Upper lobe of left lung (tissue), 6 donors: ENCODE data around the gene CYLD. TPM values are rescaled to one million over a fixed set of nuclear protein-coding genes. Genes with fewer than 3 reads are reported as not detected.

Experiments used
- ATAC-seq, 2 donors: fragments of 200-7000 bp; cut with Tn5 transposase; one replicate each; pipeline ENCODE4 v1.9.1; 2022; ENCODE audit warnings: mild to moderate bottlenecking in 2 of 2, moderate library complexity in 2 of 2; ENCODE audit not compliant: low FRiP score in 2 of 2
- DNase-seq, 2 donors: peaks; one replicate each; pipeline ENCODE4 v3.0.0-alpha.2; 2019 to 2020
- H3K27ac ChIP-seq, 4 donors: fragments of 200-600 bp; sonication (generic); one replicate each; pipeline ENCODE4 v1.5.1; 2016 to 2019
- H3K27me3 ChIP-seq, 4 donors: fragments of 200-600 bp; sonication (generic); one replicate each; pipeline ENCODE4 v1.5.1; 2017 to 2019
- H3K36me3 ChIP-seq, 4 donors: fragments of 200-600 bp; sonication (generic); one replicate each; pipeline ENCODE4 v1.5.1; 2016 to 2019
- H3K4me1 ChIP-seq, 4 donors: fragments of 200-600 bp; sonication (generic); one replicate each; pipeline ENCODE4 v1.5.1; 2018 to 2019
- H3K4me3 ChIP-seq, 4 donors: fragments of 200-600 bp; sonication (generic); one replicate each; pipeline ENCODE4 v1.5.1; 2017 to 2019; ENCODE audit warnings: mild to moderate bottlenecking in 2 of 4, moderate library complexity in 1 of 4
- H3K9me3 ChIP-seq, 4 donors: fragments of 200-600 bp; sonication (generic); one replicate each; pipeline ENCODE4 v1.5.1; 2018 to 2019
- CTCF ChIP-seq, 6 experiments: fragments of 450-650 bp in 4 of 6; fragments of 200-600 bp in 2 of 6; sonication (generic) in 2 of 6; IDR thresholded peaks; one replicate each; pipeline ENCODE4 v1.5.1; 2016 to 2019; ENCODE audit warnings: antibody characterized with exemption in 6 of 6
- EP300 ChIP-seq, 4 donors: sonication (generic); formaldehyde crosslinking; IDR thresholded peaks; one replicate each; pipeline ENCODE4 v1.5.1; 2017; ENCODE audit warnings: antibody characterized with exemption in 4 of 4, control low read depth in 2 of 4
- POLR2A ChIP-seq, 4 donors: fragments of 450-650 bp; IDR thresholded peaks; one replicate each; pipeline ENCODE4 v1.5.1; 2016 to 2017; ENCODE audit warnings: antibody characterized with exemption in 4 of 4, mild to moderate bottlenecking in 2 of 4
- POLR2AphosphoS5 ChIP-seq, 2 donors: sonication (generic); formaldehyde crosslinking; IDR thresholded peaks; one replicate each; pipeline ENCODE4 v1.5.1; 2017; ENCODE audit warnings: antibody characterized with exemption in 2 of 2
- WGBS, 2 donors: methylation state at CpG; one replicate each; pipeline ENCODE4 v1.1.5; 2017 to 2018; 5-methylcytosine and 5-hydroxymethylcytosine counted together
- total RNA-seq, 6 donors: library from RNA; depleted of rRNA in 4 of 6; stranded (reverse); fragments of >200 nt in 4 of 6; gene quantifications; one replicate each; pipeline versions ENCODE4 v1.1.0 to v1.2.1, GENCODE V29; 2016 to 2021
- donor health status: DM: no; HTN: no; CAD: no; lungs with moderate emphysema.
- donor health status: DM: no; HTN: yes; CAD: no; lungs with severe emphysema.

Gene CYLD
- total RNA-seq, 6 donors from 2014 or later: 25.5 to 72.1 (median 46.1) TPM

GRCh38 chr16:50765861-50766260 is 24.0 kb downstream of the CYLD start:
- no peak overlapping the region for H3K27ac ChIP-seq
- 92 to 97% methylated on average over 1 of the region's 1 CpG for WGBS, 2 donors
- H3K36me3 ChIP-seq: peaks cover 0 to 13% (median 0%) of the 10 kb centered on the region in 4 donors
- H3K9me3 ChIP-seq: peaks cover 0 to 8% (median 3%) of the 10 kb centered on the region in 4 donors
- no peak overlapping the region for H3K4me3 ChIP-seq
- no peak for ATAC-seq
- no peak for DNase-seq
- H3K4me1 ChIP-seq: peaks cover 0 to 14% (median 6%) of the 10 kb centered on the region in 4 donors
- TF ChIP-seq EP300 (IDR thresholded peaks at IDR 0.05): no peak
- TF ChIP-seq CTCF (IDR thresholded peaks at IDR 0.05): no peak
- no peak for TF ChIP-seq POLR2A (IDR thresholded peaks at IDR 0.05)
- TF ChIP-seq POLR2AphosphoS5 (IDR thresholded peaks at IDR 0.05): no peak
- H3K27me3 ChIP-seq: no peaks in the 10 kb centered on the region

DNA sequence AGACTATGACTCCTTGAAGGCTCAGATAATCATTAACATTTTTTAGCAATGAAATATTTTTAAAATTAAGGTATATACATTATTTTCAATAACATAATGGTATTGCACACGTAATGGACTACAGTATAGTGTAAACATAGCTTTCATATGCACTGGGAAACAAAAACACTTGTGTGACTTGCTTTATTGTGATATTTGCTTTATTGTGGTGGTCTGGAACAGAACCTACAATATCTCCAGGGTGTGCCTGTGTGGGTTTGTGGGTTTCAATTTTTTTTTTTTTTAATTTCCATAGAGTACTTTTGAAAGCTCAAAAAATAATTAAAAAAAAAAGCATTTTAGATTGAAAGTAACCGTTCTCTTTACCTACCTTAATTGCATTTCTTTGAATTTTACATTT is 25.3 kb downstream of the CYLD start:
- Histone ChIP-seq H3K36me3 (peaks cover 0 to 16% (median 0%) of the 10 kb centered on the region in 4 donors), H3K27me3 (no peaks in the 10 kb centered on the region), H3K9me3 (peaks cover 0 to 8% (median 3%) of the 10 kb centered on the region in 4 donors), H3K4me1 (peaks cover 0 to 9% (median 4%) of the 10 kb centered on the region in 4 donors), H3K27ac (no peak overlapping the region), H3K4me3 (no peak overlapping the region)
- no peak for ATAC-seq
- no peak for DNase-seq
- 87 to 93% methylated on average over 2 of the region's 2 CpGs for WGBS, 2 donors
- TF ChIP-seq EP300 (IDR thresholded peaks at IDR 0.05): no peak
- no peak for TF ChIP-seq POLR2A (IDR thresholded peaks at IDR 0.05)
- no peak for TF ChIP-seq POLR2AphosphoS5 (IDR thresholded peaks at IDR 0.05)
- TF ChIP-seq CTCF (IDR thresholded peaks at IDR 0.05): no peak

DNA sequence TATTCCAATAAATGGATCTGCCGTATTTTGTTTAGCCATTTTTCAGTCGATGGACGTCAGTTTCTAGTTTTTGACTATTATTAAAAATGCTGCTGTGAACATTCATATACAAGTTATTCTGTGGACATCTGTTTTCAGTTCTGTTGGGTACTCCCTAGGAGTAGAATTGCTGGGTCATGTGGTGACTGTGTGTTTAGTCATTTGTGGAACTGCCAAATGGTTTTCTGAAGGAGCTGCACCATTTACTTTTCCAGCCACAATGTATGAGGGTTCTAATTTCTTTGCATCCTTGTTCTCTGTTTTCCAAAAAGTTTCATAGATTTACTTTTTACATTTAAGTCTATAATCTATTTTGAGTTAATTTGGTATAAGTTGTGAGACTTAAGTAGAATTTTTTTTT is 29.5 kb downstream of the CYLD start:
- Histone ChIP-seq H3K27me3 (no peaks in the 10 kb centered on the region), H3K27ac (no peak overlapping the region), H3K36me3 (peaks cover 0 to 14% (median 0%) of the 10 kb centered on the region in 4 donors), H3K4me3 (no peak overlapping the region), H3K4me1 (peaks cover 0 to 3% (median 0%) of the 10 kb centered on the region in 4 donors), H3K9me3 (peaks cover 0 to 2% (median 0%) of the 10 kb centered on the region in 4 donors)
- TF ChIP-seq EP300 (IDR thresholded peaks at IDR 0.05): no peak
- TF ChIP-seq POLR2AphosphoS5 (IDR thresholded peaks at IDR 0.05): no peak
- TF ChIP-seq POLR2A (IDR thresholded peaks at IDR 0.05): no peak
- no peak for TF ChIP-seq CTCF (IDR thresholded peaks at IDR 0.05)
- DNase-seq (no peak), ATAC-seq (no peak)
- WGBS, 2 donors: 91 to 96% methylated on average over 3 of the region's 3 CpGs

DNA sequence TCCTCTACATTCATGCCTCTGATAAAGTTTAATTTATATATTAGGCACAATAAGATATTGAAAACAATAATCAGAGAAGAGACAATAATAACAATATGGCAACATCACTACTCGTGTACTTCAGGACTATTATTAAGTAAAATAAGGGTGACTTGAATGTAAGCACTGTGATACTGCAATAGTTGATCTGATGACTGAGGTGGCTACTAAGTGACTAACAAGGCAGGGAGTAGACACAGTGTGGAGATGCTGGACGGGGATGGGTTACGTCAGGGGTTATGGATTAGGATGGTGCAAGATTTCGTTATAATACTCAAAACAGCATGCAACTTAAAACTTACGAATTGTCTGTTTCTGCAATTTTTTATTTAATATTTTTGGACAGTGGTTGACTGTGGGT is 32.5 kb downstream of the CYLD start:
- Histone ChIP-seq H3K4me3 (no peak overlapping the region), H3K9me3 (no peaks in the 10 kb centered on the region), H3K27ac (no peak overlapping the region), H3K36me3 (peaks cover 0 to 26% (median 4%) of the 10 kb centered on the region in 4 donors), H3K4me1 (peaks cover 0 to 3% (median 0%) of the 10 kb centered on the region in 4 donors), H3K27me3 (no peaks in the 10 kb centered on the region)
- 92 to 93% methylated on average over 5 of the region's 5 CpGs for WGBS, 2 donors
- ATAC-seq (no peak), DNase-seq (no peak)
- TF ChIP-seq CTCF (IDR thresholded peaks at IDR 0.05) (no peak), EP300 (IDR thresholded peaks at IDR 0.05) (no peak), POLR2A (IDR thresholded peaks at IDR 0.05) (no peak), POLR2AphosphoS5 (IDR thresholded peaks at IDR 0.05) (no peak)

GRCh38 chr16:50774960-50775359 is 33.1 kb downstream of the CYLD start:
- WGBS, 2 donors: 92 to 95% methylated on average over 3 of the region's 3 CpGs
- no peak overlapping the region for H3K4me3 ChIP-seq
- H3K4me1 ChIP-seq: peaks cover 0 to 3% (median 0%) of the 10 kb centered on the region in 4 donors
- no peak for TF ChIP-seq CTCF (IDR thresholded peaks at IDR 0.05)
- no peak for TF ChIP-seq EP300 (IDR thresholded peaks at IDR 0.05)
- TF ChIP-seq POLR2AphosphoS5 (IDR thresholded peaks at IDR 0.05): no peak
- no peak for TF ChIP-seq POLR2A (IDR thresholded peaks at IDR 0.05)
- H3K9me3 ChIP-seq: no peaks in the 10 kb centered on the region
- peaks cover 0 to 31% (median 10%) of the 10 kb centered on the region in 4 donors for H3K36me3 ChIP-seq
- no peak overlapping the region for H3K27ac ChIP-seq
- H3K27me3 ChIP-seq: no peaks in the 10 kb centered on the region
- DNase-seq (no peak), ATAC-seq (no peak)
